GM23248 (cell line): ENCODE measurements around the gene SIT1. TPM values are rescaled to one million over a fixed set of nuclear protein-coding genes. Genes with fewer than 3 reads are reported as not detected.
"Not testable (repeated sequence)": the region's sequence is repeated elsewhere in the genome, so short reads cannot be mapped to it uniquely, and the experiment has no call there.

Experiments
- DNase-seq: peaks from one replicate; pipeline ENCODE4 v3.0.0-alpha.2; 2015
- H2AFZ ChIP-seq: fragments of 200-600 bp; sonication (generic); 2 replicates; pipeline ENCODE4 v1.6.1; 2016; ENCODE audit warnings: antibody characterized with exemption
- H3F3A ChIP-seq: fragments of 200-600 bp; sonication (generic); 2 replicates; pipeline ENCODE4 v1.6.1; 2016; ENCODE audit warnings: mild to moderate bottlenecking, antibody characterized with exemption, mixed run types; ENCODE audit not compliant: insufficient read depth
- H3K27ac ChIP-seq: fragments of 200-600 bp; sonication (generic); 2 replicates; pipeline ENCODE4 v1.5.1; 2016; ENCODE audit warnings: mild to moderate bottlenecking
- H3K27me3 ChIP-seq: fragments of 200-600 bp; sonication (generic); replicated peaks from 2 replicates; pipeline ENCODE4 v1.6.1; 2016; ENCODE audit warnings: mild to moderate bottlenecking; ENCODE audit not compliant: insufficient read depth
- H3K36me3 ChIP-seq: fragments of 200-600 bp; sonication (generic); 2 replicates; pipeline ENCODE4 v1.6.1; 2016; ENCODE audit warnings: low read depth, mild to moderate bottlenecking
- H3K4me1 ChIP-seq: fragments of 200-600 bp; sonication (generic); 2 replicates; pipeline ENCODE4 v1.6.1; 2016; ENCODE audit warnings: mild to moderate bottlenecking; ENCODE audit not compliant: insufficient read depth
- H3K4me2 ChIP-seq: fragments of 200-600 bp; sonication (generic); one replicate; pipeline ENCODE4 v1.6.1; 2016; ENCODE audit warnings: mild to moderate bottlenecking; ENCODE audit not compliant: unreplicated experiment
- H3K4me3 ChIP-seq: fragments of 200-600 bp; sonication (generic); 2 replicates; pipeline ENCODE4 v1.5.1; 2016; ENCODE audit warnings: mild to moderate bottlenecking
- H3K79me2 ChIP-seq: fragments of 200-600 bp; sonication (generic); 2 replicates; pipeline ENCODE4 v1.6.1; 2016; ENCODE audit warnings: mild to moderate bottlenecking; ENCODE audit not compliant: insufficient read depth
- H3K9ac ChIP-seq: fragments of 200-600 bp; sonication (generic); 2 replicates; pipeline ENCODE4 v1.6.1; 2016; ENCODE audit warnings: mild to moderate bottlenecking
- H3K9me2 ChIP-seq: fragments of 200-600 bp; sonication (generic); 2 replicates; pipeline ENCODE4 v1.6.1; 2016; ENCODE audit warnings: mixed run types, mild to moderate bottlenecking, moderate library complexity; ENCODE audit not compliant: insufficient read depth
- H3K9me3 ChIP-seq: fragments of 200-600 bp; sonication (generic); one replicate; pipeline ENCODE4 v1.6.1; 2017; ENCODE audit warnings: low read depth
- H4K20me1 ChIP-seq: fragments of 200-600 bp; sonication (generic); 2 replicates; pipeline ENCODE4 v1.6.0; 2016; ENCODE audit not compliant: insufficient read depth
- EZH2 ChIP-seq: fragments of 200-600 bp; sonication (generic); IDR thresholded peaks from 2 replicates; pipeline ENCODE4 v1.6.1; 2018; ENCODE audit warnings: antibody characterized with exemption, mild to moderate bottlenecking; ENCODE audit not compliant: insufficient read depth, poor library complexity, severe bottlenecking
- EZH2phosphoT487 ChIP-seq: fragments of 200-600 bp; sonication (generic); IDR thresholded peaks from 2 replicates; pipeline ENCODE4 v1.6.1; 2018; ENCODE audit warnings: antibody characterized with exemption, moderate library complexity, mild to moderate bottlenecking, low read depth; ENCODE audit not compliant: insufficient read depth
- WGBS, 2 experiments: methylation state at CpG; one replicate each; pipeline ENCODE4 v1.1.6; 2015 to 2017; ENCODE audit warnings: low lambda C conversion rate in 2 of 2, low coverage in 1 of 2; ENCODE audit errors: missing lambda C conversion rate in 2 of 2; 5-methylcytosine and 5-hydroxymethylcytosine counted together
- in situ Hi-C: fragments of 300-500 bp; cut with MboI; formaldehyde crosslinking; loops from 2 replicates; pipeline ENCODE4 v1.15.0; 2020
- polyA plus RNA-seq: library from polyadenylated mRNA; unstranded; fragments of >200 nt; fragmentation: Nextera tagmentation; extraction: Ambion mirVana; gene quantifications from 2 replicates; pipeline ENCODE4 v1.2.1, GENCODE V29; 2016
- total RNA-seq: library from RNA; depleted of rRNA; stranded (reverse); fragments of >200 nt; shearing (Covaris generic); gene quantifications from 2 replicates; pipeline ENCODE4 v1.2.3, GENCODE V29; 2014

SIT1 gene
- total and polyA plus RNA-seq, 2 experiments from 2014 or later: not detected

GRCh38 chr9:35646153-35646532, 4.6 kb downstream of the SIT1 start:
- Histone ChIP-seq H3K9me3 (no peaks in the 10 kb centered on the region), H3K4me3 (peak overlapping the region; percentile 75), H3K79me2 (0 out of 2 replicates have a peak, but pooled peaks cover 5% of the 10 kb centered on the region), H4K20me1 (no peaks in the 10 kb centered on the region), H3K4me1 (peaks cover 51% of the 10 kb centered on the region), H3K9ac (peak overlapping the region; percentile 86), H3K36me3 (no peaks in the 10 kb centered on the region), H3F3A (peaks cover 34% of the 10 kb centered on the region), H3K4me2 (peak overlapping the region; percentile 68), H3K27ac (peak overlapping the region; percentile 93), H2AFZ (peak overlapping the region; percentile 87), H3K27me3 (no peaks in the 10 kb centered on the region), H3K9me2 (no peaks in the 10 kb centered on the region)
- DNase-seq: peak; percentile 54
- TF ChIP-seq EZH2phosphoT487: no peak
- TF ChIP-seq EZH2: no peak
- in situ Hi-C loops: no loop called here
- whole genome bisulfite sequencing, 2 experiments: 6% methylated on average over 10 to 11 of the region's 11 CpGs

- H4K20me1 ChIP-seq, H3K9me3 ChIP-seq, H3K27me3 ChIP-seq, H3K79me2 ChIP-seq, H3K36me3 ChIP-seq, in situ Hi-C loops, H3K9me2 ChIP-seq, DNase-seq: not testable (repeated sequence)
- peaks cover 34% of the 10 kb centered on the region for H3F3A ChIP-seq
- WGBS, 2 experiments: 54 to 56% methylated on average over 8 to 10 of the region's 10 CpGs
- H2AFZ ChIP-seq: peak overlapping the region; percentile 87
- H3K27ac ChIP-seq: peak overlapping the region; percentile 93
- peak overlapping the region; percentile 86 for H3K9ac ChIP-seq
- peak overlapping the region; percentile 68 for H3K4me2 ChIP-seq
- peak overlapping the region; percentile 75 for H3K4me3 ChIP-seq
- H3K4me1 ChIP-seq: peaks cover 51% of the 10 kb centered on the region
Measured at GRCh38 chr9:35645736-35646135, 5.0 kb downstream of the SIT1 start.

GRCh38 chr9:35643046-35643445, 7.7 kb downstream of the SIT1 start:
- 96% methylated on average over 12 of the region's 12 CpGs for WGBS, 2 experiments
- no peak for TF ChIP-seq EZH2
- no peak for TF ChIP-seq EZH2phosphoT487
- Histone ChIP-seq H3K27me3 (no peaks in the 10 kb centered on the region), H3K4me2 (no peak overlapping the region), H3K9me3 (no peaks in the 10 kb centered on the region), H3K9me2 (no peaks in the 10 kb centered on the region), H3K4me1 (peaks cover 29% of the 10 kb centered on the region), H3F3A (peaks cover 26% of the 10 kb centered on the region), H3K4me3 (no peak overlapping the region), H3K27ac (no peak overlapping the region), H4K20me1 (no peaks in the 10 kb centered on the region), H3K9ac (no peak overlapping the region), H3K79me2 (0 out of 2 replicates have a peak, but pooled peaks cover 5% of the 10 kb centered on the region), H2AFZ (no peak overlapping the region), H3K36me3 (no peaks in the 10 kb centered on the region)
- in situ Hi-C loops: no loop called here
- DNase-seq: no peak

GRCh38 chr9:35641478-35641877, 9.3 kb downstream of the SIT1 start:
- not testable (repeated sequence) for H4K20me1 ChIP-seq

GRCh38 chr9:35640431-35640830, 10.3 kb downstream of the SIT1 start:
- in situ Hi-C loops, H3K27me3 ChIP-seq, H3K36me3 ChIP-seq, H2AFZ ChIP-seq, H3K4me2 ChIP-seq, H3K27ac ChIP-seq, DNase-seq, H3K9me3 ChIP-seq, H3K79me2 ChIP-seq, H4K20me1 ChIP-seq, H3K9me2 ChIP-seq, H3K9ac ChIP-seq, H3K4me3 ChIP-seq: not testable (repeated sequence)
- 90 to 93% methylated on average over 15 of the region's 15 CpGs for WGBS, 2 experiments
- Histone ChIP-seq H3K4me1 (peaks cover 27% of the 10 kb centered on the region), H3F3A (peaks cover 18% of the 10 kb centered on the region)

More at GRCh38 chr9:35641478-35641877, 9.3 kb downstream of the SIT1 start:
- H3K79me2 ChIP-seq, H3K9me3 ChIP-seq, DNase-seq, H3K9me2 ChIP-seq, H3K27me3 ChIP-seq, H3K4me2 ChIP-seq, in situ Hi-C loops, H2AFZ ChIP-seq, H3K36me3 ChIP-seq, H3K27ac ChIP-seq, H3K4me3 ChIP-seq, H3K9ac ChIP-seq: not testable (repeated sequence)
- Histone ChIP-seq H3F3A (peaks cover 21% of the 10 kb centered on the region), H3K4me1 (peaks cover 35% of the 10 kb centered on the region)
- WGBS, 2 experiments: 92 to 93% methylated on average over 3 of the region's 3 CpGs
